ENCODE measurements around the gene FRAS1.

FRAS1 gene

DNA sequence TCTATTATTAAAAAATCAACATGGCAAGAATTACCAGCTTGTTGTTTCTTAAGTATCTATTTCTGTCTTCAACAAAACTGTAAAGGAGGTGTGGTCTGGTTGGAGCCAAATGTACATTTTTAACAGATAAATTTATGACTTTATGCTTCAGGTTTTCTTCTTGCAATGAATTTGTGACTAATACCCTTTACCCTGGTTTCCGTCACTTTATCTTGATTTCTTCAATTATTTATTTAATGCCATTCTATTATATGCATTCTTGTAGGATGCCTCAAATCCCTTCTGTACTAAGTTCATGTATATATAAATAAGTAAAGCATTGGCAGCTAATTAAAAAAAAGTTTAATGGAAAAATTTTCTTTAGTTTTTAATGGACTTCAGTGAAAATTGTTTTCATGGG, 453.0 kb downstream of the FRAS1 start:
- DNase-seq (ENCODE audit: low read depth in 2 of 2): no peak

DNA sequence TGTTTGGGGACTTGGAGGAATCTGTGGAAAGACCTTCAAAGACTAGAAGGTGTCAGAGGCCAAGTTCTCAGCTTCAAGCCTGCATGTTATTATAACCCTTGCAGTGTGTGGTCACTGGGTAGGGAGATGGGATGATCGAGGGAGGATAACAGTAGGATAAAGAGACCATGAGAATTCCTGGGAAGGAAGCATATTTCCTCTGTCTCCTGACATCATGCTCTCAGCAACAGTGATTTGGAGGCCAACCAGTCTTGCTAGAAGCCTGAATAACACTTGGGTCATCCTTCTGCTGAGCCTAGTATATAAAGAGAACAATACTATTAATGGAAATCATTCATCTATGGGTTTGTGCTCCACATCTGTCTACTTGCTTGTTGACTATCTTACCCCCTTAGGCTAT, 453.6 kb downstream of the FRAS1 start:
- no peak for DNase-seq (ENCODE audit: low read depth in 2 of 2)

DNA sequence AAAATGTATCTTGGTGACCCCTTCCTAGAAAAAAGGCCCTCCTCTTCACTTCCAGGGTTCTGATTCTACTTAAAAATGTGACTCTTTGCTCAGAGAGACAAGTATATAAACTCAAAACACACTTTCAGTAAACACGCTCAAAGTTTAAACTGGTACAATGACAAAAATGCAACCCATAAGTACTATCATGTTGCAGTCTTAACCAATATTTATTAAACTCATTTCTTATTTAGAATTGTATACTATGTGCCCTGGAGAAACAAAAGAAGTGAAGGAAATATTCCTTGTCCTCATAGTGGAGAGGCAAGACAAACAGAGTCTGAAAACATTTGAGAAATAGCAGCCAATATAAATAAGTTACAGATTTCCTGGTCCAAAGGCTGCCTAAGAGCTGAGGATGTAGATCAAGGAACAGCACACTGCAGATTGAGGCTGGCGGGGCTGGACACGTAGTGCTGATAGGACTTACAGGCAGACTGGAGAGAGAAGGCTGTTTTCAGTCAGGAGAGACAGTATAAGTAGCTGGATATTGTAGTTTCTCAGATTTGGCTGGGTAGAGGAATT, 455.3 kb downstream of the FRAS1 start:
- DNase-seq (ENCODE audit: low read depth in 2 of 2): no peak

DNA sequence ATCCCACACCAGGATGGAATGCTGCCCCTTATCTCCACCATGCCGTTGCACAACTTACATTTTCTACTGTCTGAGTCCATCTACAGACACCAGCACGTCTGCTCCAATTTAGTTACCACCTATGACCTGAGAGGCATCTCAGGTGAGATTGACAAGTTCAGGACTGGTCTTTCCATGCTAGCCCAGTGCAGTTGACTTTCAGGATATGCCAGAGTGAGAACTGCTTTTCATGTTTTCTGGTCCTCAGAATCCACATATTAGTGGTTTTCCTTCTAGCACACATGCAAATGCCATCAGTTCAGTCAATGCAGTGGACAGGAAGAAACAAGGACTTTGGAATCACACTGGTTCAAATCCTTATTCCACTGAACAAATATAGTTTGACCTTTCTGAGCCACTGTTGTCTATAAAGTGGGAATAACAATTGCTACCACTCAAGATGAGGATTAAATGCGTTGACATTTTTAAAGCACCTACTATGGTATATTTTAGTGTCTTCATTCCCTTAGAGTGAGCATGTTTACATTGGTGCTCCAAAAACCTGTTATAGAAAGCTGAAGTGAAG, 456.4 kb downstream of the FRAS1 start:
- DNase-seq (ENCODE audit: low read depth in 2 of 2): no peak

DNA sequence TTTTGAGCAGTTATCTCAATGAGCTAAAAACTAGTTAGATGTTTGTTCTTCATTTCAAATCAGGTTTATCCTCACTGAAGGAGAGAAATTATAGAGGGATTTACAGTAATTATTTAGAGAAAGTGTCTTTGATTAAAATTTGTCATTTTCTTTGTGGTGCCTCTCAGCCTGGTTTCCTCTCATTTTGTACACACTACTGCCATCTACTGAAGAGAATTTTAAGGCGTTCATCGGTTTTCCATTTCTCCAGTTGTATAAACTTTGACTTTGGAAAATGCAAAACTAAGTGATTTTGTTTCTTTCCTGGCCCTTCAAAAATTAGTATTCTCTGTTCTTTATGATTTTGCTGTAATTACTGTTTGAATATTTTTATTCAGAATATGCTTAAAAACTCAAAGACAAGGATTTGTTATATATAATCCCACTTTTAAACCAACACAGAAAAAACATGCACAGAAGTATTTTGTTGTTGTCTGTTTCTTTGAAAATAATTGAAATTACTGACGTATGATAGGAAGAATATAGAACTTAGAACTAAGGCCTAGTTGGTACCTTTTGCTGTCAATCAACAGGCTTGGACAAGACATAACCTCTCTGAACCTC, 460.0 kb downstream of the FRAS1 start:
- no peak for DNase-seq (ENCODE audit: low read depth in 2 of 2)

DNA sequence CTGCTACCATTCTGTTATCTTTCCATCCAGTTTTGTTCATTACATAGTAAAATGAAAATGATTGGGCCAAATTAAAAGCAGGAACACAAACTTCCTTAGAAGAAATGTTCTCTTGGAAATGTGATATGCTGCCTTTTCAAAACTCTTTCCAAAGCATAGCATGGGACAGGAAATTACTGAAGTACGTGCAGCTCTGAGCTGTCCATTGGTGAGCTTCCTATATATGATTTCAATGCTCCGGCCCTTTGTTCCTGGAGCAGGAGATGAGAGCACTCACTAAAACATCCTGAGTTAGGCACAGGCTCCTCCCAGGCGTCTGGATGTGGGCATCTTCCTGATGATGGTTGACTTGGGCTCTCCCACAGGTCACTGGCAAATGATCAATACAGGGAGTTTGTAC, 461.4 kb downstream of the FRAS1 start:
- no peak for DNase-seq (ENCODE audit: low read depth in 2 of 2)

DNA sequence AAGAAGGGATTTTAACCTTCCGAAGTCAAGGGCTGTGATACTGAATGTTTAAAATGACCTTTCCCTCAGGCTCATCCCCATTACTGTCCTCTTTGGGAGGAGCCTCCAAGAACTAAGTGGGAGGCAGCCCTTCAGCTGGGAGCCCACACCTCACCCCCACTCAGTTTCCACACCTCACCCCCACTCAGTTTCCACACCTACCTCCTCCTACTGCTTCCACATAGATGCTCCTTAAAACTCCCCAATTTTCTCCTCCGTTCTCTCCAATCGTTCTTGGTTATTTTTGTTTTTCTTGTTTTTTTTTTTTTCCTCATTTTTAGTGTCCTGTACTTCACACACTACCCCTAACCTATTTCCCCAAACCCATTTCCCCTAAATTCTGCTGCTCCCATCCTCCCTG, 462.8 kb downstream of the FRAS1 start:
- no peak for DNase-seq (ENCODE audit: low read depth in 2 of 2)

DNA sequence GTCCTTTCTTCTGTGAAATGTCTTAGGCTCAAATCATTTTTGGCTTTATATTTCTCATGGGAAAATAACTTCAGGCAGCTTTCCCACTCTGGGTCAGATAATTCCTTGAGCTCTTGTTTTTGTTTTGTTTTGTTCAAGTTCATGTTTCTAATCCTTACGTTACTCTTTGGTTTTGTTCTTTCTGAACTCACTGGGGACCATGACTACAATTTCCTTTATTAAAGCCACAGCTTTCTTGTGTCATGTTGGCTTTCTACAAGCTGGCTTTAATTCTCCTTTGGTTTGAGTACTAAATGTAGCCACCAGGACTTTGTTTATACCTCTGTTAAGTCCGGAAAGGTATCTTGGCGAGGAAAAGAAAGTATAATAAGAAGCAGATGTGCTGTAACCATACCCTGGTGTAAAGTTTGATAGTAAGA, 463.7 kb downstream of the FRAS1 start:
- no peak for DNase-seq (ENCODE audit: low read depth in 2 of 2)

DNA sequence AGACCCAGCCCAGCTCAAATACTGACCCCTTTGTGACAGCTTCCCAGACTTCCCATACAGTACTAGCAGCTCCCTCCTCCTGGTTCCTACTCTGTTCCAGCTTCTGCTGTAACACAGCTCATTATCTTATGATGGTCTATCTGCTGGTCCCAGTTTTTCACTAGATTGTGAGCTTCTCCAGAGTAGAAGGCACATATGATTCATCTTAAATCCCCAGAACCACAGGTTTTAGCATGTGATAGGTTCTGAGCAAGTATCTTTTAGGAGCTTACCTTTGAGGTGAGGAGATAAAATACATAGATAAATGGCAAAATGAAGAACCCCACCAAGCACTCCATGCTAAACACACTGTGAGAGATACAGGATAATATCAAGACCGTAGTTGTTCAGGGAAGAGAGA, 466.9 kb downstream of the FRAS1 start:
- DNase-seq (ENCODE audit: low read depth in 2 of 2): no peak

DNA sequence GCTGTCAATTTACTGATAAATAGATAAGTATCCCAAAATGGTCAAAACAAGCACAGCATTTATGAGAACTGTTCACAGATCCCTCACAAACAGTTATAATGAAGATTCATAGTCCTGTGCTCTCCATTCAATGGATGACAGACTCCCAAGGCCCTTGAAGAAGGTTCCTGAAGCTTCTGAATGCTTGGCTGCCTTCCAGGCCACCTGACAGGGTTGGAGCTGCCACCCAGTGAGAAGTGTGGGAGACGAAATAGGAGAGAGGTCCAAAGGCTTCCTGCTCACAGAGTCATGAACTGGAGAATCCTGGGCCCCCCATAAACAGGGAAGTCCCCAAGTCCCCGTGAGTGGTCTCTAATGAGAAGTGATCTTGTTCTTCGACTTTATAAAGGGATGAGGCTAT, 468.4 kb downstream of the FRAS1 start:
- no peak for DNase-seq (ENCODE audit: low read depth in 2 of 2)

DNA sequence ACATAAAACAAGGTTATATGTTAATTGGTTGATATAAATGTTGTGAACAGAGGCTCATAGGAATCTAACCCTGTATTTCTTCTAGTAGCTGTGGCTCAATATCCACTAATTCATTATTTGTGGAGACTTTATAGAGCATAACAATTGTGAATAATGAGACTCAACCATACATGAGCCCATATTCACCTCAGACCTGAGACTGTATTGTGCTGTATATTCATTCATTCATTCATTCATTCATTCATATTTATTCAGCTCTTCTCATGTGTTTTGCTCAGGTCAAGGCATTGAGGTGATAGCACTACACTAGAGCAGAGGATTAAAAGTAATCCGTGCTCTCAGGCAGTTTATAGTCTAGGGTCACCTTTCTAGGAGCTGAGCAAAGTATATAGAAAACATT, 470.0 kb downstream of the FRAS1 start:
- DNase-seq (ENCODE audit: low read depth in 2 of 2): no peak

DNA sequence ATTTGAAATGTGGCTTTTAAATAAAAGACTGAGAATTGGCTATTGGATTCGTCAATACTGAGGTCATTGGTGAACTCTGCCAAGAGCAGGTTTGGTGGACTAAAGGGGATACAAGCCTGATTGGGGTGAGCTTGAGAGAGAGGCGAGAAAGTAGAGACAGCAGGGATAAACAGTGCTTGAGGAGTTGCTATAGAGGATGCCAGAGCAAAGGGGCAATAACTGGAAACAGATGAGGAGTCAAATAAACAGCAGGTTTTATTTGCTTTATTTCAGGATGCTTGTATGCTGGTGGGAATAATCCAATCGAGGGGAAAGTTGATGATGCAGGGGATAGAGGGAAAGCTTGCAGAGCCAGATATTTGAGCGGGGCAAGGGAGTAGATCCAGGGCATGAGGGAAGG, 470.4 kb downstream of the FRAS1 start:
- no peak for DNase-seq (ENCODE audit: low read depth in 2 of 2)

DNA sequence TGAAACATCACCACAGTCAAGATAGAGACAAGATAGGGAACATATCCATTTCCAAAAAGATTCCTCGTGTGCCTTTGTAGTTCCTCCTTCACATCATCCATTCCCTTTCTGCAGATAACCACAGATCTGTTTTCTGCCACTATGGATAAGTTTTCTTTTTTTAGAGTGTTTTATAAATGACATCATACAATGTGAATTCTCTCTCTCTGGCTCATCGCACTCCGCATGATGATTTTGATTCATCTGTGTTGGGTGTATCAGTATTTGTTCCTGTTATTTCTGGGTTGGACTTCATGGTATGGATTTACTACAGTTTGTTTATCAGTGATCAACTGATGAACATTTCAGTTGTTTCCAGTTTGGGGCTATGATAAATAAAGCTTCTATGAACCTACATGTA, 471.2 kb downstream of the FRAS1 start:
- DNase-seq (ENCODE audit: low read depth in 2 of 2): no peak

DNA sequence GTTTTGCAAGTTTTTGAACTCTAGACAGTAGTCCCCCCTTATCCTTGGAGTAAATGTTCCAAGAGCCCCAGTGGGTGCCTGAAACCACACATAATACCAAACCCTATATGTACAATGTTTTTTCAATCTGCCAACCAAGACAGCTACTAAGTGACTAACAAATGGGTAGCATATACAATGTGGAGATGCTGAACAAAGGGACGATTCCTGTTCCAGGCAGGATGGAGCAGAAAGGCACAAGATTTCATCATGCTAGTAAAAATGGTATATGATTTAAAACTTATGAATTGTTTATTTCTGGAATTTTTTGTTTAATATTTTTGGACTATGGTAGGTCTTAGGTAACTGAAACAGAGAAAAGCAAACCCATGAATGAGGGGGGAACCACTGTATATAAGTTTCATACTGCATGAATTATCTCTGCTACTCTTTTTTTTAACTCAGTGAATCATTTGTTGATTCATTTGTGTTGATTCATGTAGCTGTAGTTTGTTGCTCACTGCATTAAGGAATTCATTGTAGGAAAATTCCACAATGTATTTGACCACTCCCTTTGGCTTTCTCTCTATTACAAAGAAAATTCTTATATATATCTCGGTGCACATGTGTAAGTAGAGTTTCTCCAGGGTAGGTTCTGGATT, 472.6 kb downstream of the FRAS1 start:
- DNase-seq (ENCODE audit: low read depth in 2 of 2): no peak

DNA sequence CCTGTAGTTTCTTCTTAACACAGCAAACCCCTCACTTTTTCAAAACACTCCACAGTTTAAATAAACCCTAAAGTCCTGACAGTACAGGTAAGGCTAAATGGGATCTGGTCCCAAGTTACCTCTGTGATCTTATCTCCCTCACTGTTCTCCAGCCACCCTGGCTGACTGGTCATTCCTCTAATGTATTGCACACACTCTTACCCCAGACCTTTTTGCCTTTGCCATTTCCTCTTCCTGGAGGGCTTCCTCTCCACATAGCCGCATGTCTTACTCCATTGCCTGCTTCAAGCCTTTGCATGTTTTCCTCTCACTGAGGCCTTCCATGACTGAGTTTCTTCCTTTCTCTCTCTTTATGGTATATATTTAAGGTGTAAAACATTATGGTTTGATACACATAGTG, 474.9 kb downstream of the FRAS1 start:
- no peak for DNase-seq (ENCODE audit: low read depth in 2 of 2)

DNA sequence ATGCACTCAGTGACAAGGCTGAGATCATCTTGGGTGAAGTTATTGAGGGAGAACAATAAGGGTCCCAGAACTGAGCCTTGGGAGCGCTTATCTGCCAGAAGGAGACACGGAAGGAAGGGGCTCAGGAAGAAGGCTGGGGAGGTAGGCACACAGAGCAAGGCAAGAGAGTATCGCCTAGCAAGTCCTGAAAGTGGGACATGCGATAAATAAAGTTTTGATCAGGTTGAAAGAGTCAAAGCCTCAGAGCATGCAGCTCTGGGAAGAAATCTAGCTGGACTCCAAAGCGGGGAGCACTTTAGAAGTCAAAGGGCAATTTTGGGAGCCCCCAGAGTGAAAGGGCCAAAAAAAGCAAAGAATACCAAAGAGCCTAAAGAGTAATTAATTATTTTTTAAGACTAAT, 476.7 kb downstream of the FRAS1 start:
- DNase-seq (ENCODE audit: low read depth in 2 of 2): no peak

DNA sequence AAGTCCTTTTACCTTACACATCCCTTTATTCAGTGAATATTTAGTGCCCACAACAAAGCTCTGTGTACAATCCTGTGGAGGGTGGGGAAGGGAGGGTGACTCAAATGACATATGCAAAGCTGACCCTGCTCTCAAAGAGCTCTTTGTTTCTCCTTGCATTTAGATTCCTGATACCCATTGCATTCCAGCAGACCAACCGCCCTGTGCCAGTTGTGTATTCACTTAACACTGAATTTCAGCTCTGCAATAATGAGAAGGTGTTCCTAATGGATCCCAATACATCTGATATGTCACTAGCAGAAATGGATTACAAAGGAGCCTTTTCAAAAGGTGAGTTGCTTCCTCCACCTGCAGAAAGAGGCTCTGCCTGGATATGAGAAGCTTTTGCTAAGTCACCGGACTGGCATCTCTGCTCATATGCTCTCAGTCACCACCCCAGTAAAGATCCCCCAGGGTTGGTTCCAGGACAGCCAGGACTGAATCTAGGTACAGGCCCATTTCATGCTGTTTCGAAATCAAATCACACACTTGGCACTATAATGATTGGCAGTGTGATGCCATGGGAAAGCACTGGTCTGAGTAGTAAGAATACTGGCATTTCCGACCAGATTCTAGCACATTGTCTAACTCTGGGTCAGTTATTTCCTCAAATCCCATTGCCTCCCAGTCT, 477.3 kb downstream of the FRAS1 start:
- DNase-seq (ENCODE audit: low read depth in 2 of 2): no peak

DNA sequence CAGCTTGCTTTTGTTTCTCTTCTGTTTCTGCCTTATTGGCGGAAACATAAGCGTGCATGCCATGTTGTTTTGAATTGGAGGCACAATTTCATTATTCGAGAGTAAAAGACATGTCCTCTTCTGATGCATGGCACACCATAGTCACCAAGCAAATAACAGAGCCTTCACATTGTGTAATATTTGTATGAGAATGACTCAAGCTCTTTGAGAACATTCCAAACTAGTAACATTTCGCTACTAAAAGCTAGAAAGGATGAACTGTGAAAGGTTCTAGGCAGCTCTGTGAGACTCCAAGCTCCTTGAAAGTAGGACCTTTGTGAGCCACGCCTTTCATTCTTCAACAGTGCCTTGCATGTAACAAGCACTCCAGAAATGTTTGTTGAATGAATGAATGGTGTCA, 485.2 kb downstream of the FRAS1 start:
- DNase-seq (ENCODE audit: low read depth in 2 of 2): no peak

DNA sequence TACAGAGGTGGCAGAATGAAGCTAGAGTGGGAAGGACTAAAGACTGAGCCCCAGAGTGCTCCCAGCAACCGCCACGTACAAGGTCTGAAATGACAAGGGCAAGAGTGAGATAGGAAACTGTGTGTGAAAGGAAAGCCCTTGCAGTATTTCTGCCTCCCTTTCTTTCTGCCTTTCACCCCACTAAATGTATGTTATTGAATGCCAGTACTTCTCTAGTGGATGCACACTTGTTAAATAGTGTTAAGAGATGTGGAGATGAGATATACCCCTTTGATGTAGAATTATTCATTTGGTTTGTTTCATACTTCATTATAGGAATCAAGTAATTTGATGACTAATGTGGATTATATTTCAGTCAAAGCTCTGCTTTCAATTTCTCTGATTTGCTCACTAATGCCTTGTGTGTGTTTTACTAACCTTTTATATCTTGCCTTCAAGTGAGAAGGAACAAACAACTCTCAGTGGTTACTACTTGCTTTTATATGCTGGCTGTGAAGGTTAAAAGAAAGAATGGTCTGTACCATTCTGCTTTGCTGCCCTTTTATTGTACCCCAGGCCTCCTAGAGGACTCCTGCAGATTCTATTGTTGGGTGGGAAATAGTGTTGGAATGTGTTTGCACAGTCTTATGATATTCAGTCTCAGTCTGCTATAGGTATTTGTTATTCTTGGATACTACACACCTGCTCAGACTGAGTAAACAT, 486.5 kb downstream of the FRAS1 start:
- no peak for DNase-seq (ENCODE audit: low read depth in 2 of 2)

DNA sequence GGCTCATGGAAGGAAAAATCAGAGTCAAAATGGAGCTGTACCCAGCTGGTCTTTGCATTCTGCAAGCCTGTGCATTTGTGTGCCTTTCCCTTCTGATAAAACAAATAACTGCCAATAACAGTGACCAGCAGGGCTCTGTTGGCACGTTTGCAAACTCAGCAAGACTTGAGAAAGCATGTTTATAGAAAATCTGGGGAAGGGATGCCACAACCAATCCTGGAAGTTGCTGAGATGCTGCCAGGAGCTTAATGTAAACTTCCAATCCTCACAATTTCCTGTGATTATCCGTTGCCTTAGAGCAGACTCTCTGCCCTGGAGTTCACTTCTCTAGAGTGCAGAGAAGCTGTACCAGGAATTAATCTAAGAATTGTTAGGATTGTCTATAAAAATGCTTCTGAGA, 487.6 kb downstream of the FRAS1 start:
- DNase-seq (ENCODE audit: low read depth in 2 of 2): no peak

DNA sequence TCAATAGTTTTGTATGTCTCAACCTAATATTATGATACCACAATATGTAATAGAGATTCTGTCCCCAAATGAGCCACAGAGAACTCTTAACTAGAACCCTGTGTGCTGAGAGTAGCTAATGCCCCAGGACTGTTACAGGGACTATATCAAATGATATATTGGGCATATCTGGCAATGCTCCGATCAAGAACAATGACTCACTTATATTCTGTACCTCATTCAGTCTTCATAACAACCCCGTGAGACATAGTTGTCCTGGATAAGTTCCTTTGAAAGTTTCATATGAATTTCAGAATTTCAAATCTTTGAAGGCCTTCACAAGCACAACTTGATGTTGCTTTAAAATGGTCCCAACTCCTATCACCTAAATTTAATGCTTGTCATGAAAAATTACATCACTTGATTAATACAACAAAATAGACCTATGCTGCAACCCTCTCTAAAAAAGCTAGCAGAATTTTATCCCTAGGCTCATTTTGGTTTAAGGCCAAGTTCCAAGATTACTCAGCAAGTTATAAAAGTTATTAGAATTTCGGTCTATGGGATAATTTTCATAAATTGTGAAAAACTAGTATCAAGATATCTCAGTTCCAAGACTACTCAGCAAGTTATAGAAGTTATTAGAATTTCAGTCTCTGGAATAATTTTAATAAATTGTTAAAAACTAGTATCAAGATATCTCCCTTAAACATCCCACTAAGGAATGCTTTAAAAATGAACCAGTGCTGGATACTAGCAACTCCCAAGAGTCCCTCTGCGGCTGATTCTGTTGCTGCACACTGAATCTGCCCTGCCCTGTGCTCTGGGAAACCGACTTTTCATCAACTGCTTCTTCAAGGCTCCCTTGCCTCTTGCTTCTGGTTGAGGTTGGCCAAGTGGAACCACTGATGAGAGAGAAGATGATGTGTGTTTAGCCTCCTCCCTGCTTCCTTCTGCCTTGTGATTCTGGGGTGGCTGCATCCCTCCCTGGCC, 488.4 kb downstream of the FRAS1 start:
- no peak for DNase-seq (ENCODE audit: low read depth in 2 of 2)

Measured in stimulated activated CD4-positive, alpha-beta T cell treated with anti-CD3 and anti-CD28 coated beads, Interleukin-15, amount 100 ng/mL, for 48 hours (primary cell).